Gastrocnemius medialis (tissue), 4 donors: ENCODE data around the gene COL23A1. TPM values are rescaled to one million over a fixed set of nuclear protein-coding genes. Genes with fewer than 3 reads are reported as not detected.

Experiments used
- ATAC-seq, 2 donors: fragments of 150-250 bp; one replicate each; pipeline ENCODE4 v1.9.1; 2016
- DNase-seq, 2 donors: peaks; one replicate each; pipeline ENCODE4 v3.0.0-alpha.2; 2019
- H3K27ac ChIP-seq, 4 donors: fragments of 200-600 bp; sonication (generic); 1 replicate in 1 of 4; 2 replicates in 3 of 4; pipeline ENCODE4 v1.5.1; 2016 to 2018; ENCODE audit warnings: mild to moderate bottlenecking in 2 of 4, moderate library complexity in 1 of 4
- H3K27me3 ChIP-seq, 3 donors: fragments of 200-600 bp; sonication (generic) in 2 of 3; 1 replicate in 1 of 3; 2 replicates in 2 of 3; pipeline versions ENCODE4 v1.5.1 to v1.6.0; 2016 to 2019; ENCODE audit warnings: mild to moderate bottlenecking in 1 of 3, moderate library complexity in 1 of 3
- H3K36me3 ChIP-seq, 2 donors: fragments of 200-600 bp; sonication (generic) in 1 of 2; one replicate each; pipeline ENCODE4 v1.5.1; 2017 to 2018
- H3K4me1 ChIP-seq, 2 donors: fragments of 200-600 bp; sonication (generic) in 1 of 2; one replicate each; pipeline ENCODE4 v1.5.1; 2016 to 2017; ENCODE audit warnings: mild to moderate bottlenecking in 2 of 2
- H3K4me3 ChIP-seq, 4 donors: fragments of 200-600 bp; sonication (generic) in 3 of 4; 1 replicate in 1 of 4; 2 replicates in 3 of 4; pipeline ENCODE4 v1.5.1; 2016 to 2019; ENCODE audit warnings: mild to moderate bottlenecking in 2 of 4
- H3K9me3 ChIP-seq, 3 donors: fragments of 200-600 bp; sonication (generic) in 2 of 3; 1 replicate in 1 of 3; 2 replicates in 2 of 3; pipeline ENCODE4 v1.5.1; 2016 to 2019
- POLR2A ChIP-seq, 2 donors: fragments of 450-650 bp; IDR thresholded peaks; one replicate each; pipeline ENCODE4 v1.6.1; 2017; ENCODE audit warnings: antibody characterized with exemption in 2 of 2, mild to moderate bottlenecking in 2 of 2, moderate library complexity in 2 of 2
- in situ Hi-C, 4 donors: fragments of 200-750 bp; cut with MboI; loops; one replicate each; pipeline versions ENCODE4 v1.15.0 to v1.8.0; 2017; ENCODE audit warnings: low sequenced_read_pairs in 4 of 4
- intact Hi-C: fragments of 100-400 bp; cut with DNase I; formaldehyde crosslinking; loops from one replicate; pipeline ENCODE4 v1.15.1; 2023; ENCODE audit warnings: low total_unique reads
- total RNA-seq, 4 donors: library from RNA; depleted of rRNA; stranded (reverse); fragments of >200 nt; gene quantifications; one replicate each; pipeline versions ENCODE4 v1.1.0 to v1.2.3, GENCODE V29; 2016
- TF ChIP-seq, protein P1 (sequence below), 5 experiments: fragments of 450-650 bp in 3 of 5; fragments of 200-600 bp in 2 of 5; sonication (generic) in 2 of 5; IDR thresholded peaks in 4 of 5; conservative IDR thresholded peaks in 1 of 5; 1 replicate in 4 of 5; 2 replicates in 1 of 5; pipeline ENCODE4 v1.5.1; 2016 to 2019; ENCODE audit warnings: antibody characterized with exemption in 5 of 5, mild to moderate bottlenecking in 3 of 5, moderate library complexity in 3 of 5

Gene COL23A1
- total RNA-seq, 4 donors from 2014 or later, result 0.62 to 1.1 (median 0.97) TPM; not detected in 1

GRCh38 chr5:178418471-178419010 is 171.7 kb downstream of the COL23A1 start:
- intact Hi-C loops (no loop called here), in situ Hi-C loops (no loop called here)
- ATAC-seq, result no peak
- no peaks in the 10 kb centered on the region for H3K4me1 ChIP-seq
- H3K36me3 ChIP-seq, result no peaks in the 10 kb centered on the region
- H3K9me3 ChIP-seq, result no peaks in the 10 kb centered on the region
- DNase-seq, result no peak
- no peaks in the 10 kb centered on the region for H3K27me3 ChIP-seq
- no peak overlapping the region for H3K27ac ChIP-seq
- no peak overlapping the region for H3K4me3 ChIP-seq
- TF ChIP-seq, protein P1, sequence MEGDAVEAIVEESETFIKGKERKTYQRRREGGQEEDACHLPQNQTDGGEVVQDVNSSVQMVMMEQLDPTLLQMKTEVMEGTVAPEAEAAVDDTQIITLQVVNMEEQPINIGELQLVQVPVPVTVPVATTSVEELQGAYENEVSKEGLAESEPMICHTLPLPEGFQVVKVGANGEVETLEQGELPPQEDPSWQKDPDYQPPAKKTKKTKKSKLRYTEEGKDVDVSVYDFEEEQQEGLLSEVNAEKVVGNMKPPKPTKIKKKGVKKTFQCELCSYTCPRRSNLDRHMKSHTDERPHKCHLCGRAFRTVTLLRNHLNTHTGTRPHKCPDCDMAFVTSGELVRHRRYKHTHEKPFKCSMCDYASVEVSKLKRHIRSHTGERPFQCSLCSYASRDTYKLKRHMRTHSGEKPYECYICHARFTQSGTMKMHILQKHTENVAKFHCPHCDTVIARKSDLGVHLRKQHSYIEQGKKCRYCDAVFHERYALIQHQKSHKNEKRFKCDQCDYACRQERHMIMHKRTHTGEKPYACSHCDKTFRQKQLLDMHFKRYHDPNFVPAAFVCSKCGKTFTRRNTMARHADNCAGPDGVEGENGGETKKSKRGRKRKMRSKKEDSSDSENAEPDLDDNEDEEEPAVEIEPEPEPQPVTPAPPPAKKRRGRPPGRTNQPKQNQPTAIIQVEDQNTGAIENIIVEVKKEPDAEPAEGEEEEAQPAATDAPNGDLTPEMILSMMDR (IDR thresholded peaks at IDR 0.05 in 4 of 5, conservative IDR thresholded peaks at IDR 0.05 in 1 of 5), result no peak
- no peak for TF ChIP-seq POLR2A (IDR thresholded peaks at IDR 0.05)

- ATAC-seq, result no peak
- in situ Hi-C loops, result no loop called here
- H3K36me3 ChIP-seq, result no peaks in the 10 kb centered on the region
- TF ChIP-seq, protein P1 (IDR thresholded peaks at IDR 0.05 in 4 of 5, conservative IDR thresholded peaks at IDR 0.05 in 1 of 5), result no peak
- TF ChIP-seq POLR2A (IDR thresholded peaks at IDR 0.05), result no peak
- no peak overlapping the region for H3K27ac ChIP-seq
- H3K27me3 ChIP-seq, result no peaks in the 10 kb centered on the region
- intact Hi-C loops, result no loop called here
- H3K4me1 ChIP-seq, result no peaks in the 10 kb centered on the region
- no peak overlapping the region for H3K4me3 ChIP-seq
- no peak for DNase-seq
- H3K9me3 ChIP-seq, result no peaks in the 10 kb centered on the region
Observed at GRCh38 chr5:178418031-178418430, 172.2 kb downstream of the COL23A1 start.

GRCh38 chr5:178417391-178417811 is 172.8 kb downstream of the COL23A1 start:
- ATAC-seq, result no peak
- TF ChIP-seq, protein P1 (IDR thresholded peaks at IDR 0.05 in 4 of 5, conservative IDR thresholded peaks at IDR 0.05 in 1 of 5), result no peak
- TF ChIP-seq POLR2A (IDR thresholded peaks at IDR 0.05), result no peak
- intact Hi-C loops, result no loop called here
- Histone ChIP-seq H3K9me3 (no peaks in the 10 kb centered on the region), H3K4me1 (no peaks in the 10 kb centered on the region), H3K36me3 (no peaks in the 10 kb centered on the region), H3K27me3 (no peaks in the 10 kb centered on the region), H3K4me3 (no peak overlapping the region), H3K27ac (no peak overlapping the region)
- DNase-seq, result no peak
- in situ Hi-C loops, result no loop called here

- no peaks in the 10 kb centered on the region for H3K9me3 ChIP-seq
- ATAC-seq, result no peak
- intact Hi-C loops, result no loop called here
- TF ChIP-seq POLR2A (IDR thresholded peaks at IDR 0.05), result no peak
- TF ChIP-seq, protein P1 (IDR thresholded peaks at IDR 0.05 in 4 of 5, conservative IDR thresholded peaks at IDR 0.05 in 1 of 5), result no peak
- no peak overlapping the region for H3K4me3 ChIP-seq
- no peaks in the 10 kb centered on the region for H3K36me3 ChIP-seq
- no peaks in the 10 kb centered on the region for H3K4me1 ChIP-seq
- DNase-seq, result no peak
- no peaks in the 10 kb centered on the region for H3K27me3 ChIP-seq
- no peak overlapping the region for H3K27ac ChIP-seq
- in situ Hi-C loops, result no loop called here
Observed at GRCh38 chr5:178416919-178417318, 173.3 kb downstream of the COL23A1 start.
